Stimulated activated CD8-positive, alpha-beta memory T cell treated with anti-CD3 and anti-CD28 coated beads, Interleukin-4, amount 100 ng/mL, for 24 hours (primary cell): ENCODE results near the gene NRIP2.

Experiments used
- DNase-seq: peaks from one replicate; pipeline ENCODE4 v3.0.0-alpha.2; 2020; ENCODE audit warnings: low read depth

The NRIP2 gene

GRCh38 chr12:2844786-2845185, 10.0 kb upstream of the NRIP2 start:
- DNase-seq = no peak

DNA sequence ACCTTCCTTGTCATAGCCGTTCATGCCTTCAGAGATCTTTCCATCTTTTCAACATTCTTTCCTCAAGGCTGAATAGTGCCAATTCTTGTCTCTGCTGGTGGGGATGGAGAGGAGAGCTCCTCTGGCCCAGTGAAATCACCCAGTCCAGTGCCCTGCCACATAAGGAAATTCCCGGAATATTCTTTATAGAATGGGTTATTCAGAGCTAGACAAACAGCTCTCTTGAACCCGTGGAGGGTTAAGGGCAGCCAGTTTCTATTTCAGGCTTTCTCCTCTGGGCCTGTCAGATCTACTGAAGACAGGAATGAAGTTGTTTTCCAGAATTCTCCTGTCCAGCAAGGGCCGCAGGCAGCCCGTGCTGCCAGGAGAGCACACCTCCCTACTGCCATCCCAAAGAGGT, 8.1 kb upstream of the NRIP2 start:
- DNase-seq = no peak

DNA sequence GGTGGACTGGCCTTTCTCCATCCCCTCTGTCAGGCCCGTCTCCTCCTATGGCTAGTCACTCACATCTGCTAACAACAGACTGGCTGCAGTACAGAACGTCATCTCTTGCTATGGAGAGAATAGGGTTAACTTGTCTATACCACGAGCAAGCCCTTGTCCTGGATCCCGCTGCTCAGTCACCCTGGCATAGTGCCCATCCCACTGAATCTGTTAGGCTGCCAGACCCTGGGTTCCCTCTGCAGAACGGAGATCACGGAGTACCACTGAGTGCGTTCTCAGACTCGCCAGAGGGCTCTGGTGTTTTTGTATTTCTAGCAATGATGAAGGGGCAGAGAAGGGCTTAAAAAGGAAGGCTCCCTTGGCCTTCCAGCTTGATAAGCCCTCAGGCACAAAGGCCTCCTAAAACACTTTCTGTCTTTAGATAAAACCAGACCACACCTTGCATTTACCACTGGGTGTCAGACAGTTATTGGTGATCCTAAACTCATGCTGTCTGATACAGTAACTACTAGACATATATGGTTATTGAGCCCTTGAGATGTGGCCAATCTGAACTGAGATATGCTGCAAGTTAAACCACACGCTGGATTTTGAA, 6.3 kb upstream of the NRIP2 start:
- DNase-seq = no peak

DNA sequence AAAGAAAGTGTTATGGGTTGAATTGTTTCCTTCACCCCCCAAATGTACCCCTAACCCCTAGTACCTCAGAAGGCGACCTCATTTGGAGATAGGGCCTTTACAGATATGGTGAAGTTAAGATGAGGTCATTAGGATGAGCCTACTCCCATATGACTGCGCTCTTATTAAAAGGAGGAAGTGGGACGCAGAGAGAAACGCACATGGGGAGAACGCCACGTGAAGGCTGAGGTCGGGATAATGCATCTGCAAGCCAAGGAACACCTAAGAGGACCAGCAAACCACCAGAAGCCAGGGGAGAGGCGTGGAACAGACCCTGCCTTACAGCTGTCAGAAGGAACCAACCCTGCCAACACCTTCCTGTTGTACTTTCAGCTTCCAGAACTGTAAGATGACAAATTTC, 1.7 kb upstream of the NRIP2 start:
- no peak for DNase-seq

DNA sequence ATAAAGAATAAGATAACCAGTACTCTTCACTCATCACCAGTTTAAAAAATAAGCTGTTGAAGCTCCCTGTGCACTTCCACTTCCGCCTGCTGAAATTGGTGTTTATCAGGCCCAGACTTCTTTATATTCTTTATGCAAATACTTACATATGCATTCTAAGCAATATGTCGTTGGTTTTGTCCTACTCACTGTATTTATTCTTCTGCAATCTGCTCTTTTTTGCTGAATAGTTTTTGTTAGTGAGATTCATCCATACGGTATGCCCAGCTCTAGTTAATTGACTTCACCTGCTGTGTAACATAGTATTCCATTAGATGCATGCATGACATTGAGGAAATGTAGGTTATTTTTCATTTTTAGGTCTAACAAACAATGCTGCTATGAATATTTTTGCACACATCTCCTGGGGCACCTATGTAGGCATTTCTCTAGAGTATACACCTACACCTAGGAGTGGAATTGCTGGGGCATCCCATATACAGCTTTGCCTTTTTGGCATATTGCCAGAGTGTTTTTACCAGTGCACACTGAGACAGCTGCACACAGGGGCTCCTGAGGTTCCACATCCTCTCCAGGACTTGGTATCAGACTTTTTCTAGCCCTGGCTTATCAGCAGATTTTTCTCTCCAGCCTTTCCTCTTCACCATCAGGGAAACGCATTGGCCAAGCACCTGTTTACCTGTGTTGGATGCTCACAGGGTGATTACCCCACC, 1.0 kb upstream of the NRIP2 start:
- DNase-seq = no peak

- no peak for DNase-seq
Measured at GRCh38 chr12:2833810-2834209, 1.0 kb downstream of the NRIP2 start.

GRCh38 chr12:2833327-2833726, 1.5 kb downstream of the NRIP2 start:
- DNase-seq = no peak

- DNase-seq = no peak
Measured at GRCh38 chr12:2832550-2833127, 2.2 kb downstream of the NRIP2 start.

DNA sequence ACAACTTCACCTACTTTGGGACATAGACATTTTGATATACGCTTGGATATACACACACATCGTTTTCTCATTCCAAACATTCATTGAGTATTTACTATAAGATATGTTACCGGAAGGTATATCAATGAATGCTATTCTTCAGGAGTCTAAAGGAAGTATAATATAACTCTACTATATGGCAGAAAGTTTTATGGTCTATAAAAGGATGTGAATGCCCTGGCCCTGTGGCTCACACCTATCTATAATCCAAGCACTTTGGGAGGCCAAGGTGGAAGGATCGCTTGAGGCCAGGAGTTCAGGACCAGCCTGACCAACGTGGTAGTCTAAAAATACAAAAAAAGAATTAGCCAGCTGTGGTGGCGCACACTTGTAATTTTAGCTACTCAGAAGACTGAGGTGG, 5.6 kb downstream of the NRIP2 start:
- no peak for DNase-seq

DNA sequence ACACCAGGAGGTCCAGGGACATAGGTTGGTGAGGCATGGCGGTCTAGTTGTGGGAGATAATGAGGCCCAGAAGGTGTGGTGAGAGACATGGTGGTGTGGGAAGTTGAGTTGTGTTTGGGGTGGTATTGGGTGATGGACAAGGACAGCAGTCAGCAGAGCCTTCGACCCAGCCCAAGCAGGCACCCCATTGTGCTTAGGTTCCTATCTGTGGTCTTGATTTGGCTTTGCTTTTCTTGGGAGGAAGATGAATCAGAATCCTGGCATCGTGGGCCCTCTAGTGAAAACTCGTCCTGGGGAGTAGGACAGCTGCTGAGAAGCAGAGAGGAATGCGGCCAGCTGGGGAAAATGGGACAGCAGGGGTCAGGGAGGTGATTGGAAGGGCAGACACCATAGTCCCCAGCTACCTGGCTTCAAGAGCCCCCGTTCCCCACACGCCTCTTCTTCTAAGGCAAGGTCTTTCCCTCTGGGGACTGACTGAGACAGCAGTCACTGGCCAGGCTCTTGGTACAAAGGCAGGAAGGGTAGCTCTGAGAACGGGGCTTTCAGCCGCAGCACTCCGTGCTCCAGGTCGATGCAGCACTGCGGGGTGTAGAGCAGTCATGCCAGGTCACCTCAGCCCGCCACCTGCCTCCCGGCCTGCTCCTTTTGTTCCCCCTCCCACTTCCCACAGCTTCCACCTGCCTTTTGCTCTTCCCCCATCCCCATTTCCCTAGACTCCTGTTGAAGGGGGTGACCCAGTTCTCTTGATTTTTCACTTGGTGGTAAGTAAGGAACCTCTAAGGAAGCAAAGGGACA, 7.9 kb downstream of the NRIP2 start:
- no peak for DNase-seq

GRCh38 chr12:2826036-2826435, 8.8 kb downstream of the NRIP2 start:
- DNase-seq = no peak

DNA sequence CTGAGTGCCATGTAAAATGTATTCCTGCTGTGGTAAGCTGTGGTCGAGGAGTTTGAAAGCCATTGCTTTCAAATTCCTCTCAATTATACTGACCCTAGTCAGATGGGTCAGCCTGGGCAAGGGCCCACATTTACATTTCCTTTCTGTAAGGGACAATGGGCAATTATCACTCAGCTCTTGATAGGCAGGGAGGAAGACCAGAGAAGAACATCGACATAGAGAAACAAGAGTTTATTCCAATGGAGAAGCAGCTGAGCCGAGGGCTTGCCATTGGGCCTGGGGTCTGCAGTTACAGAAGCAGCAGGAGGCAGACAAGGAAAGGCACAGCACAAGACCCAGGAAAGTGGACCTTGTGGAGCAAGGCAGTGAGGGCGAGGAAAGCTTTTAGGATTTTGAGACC, 9.7 kb downstream of the NRIP2 start:
- no peak for DNase-seq

- no peak for DNase-seq
Measured at GRCh38 chr12:2824541-2824940, 10.3 kb downstream of the NRIP2 start.

DNA sequence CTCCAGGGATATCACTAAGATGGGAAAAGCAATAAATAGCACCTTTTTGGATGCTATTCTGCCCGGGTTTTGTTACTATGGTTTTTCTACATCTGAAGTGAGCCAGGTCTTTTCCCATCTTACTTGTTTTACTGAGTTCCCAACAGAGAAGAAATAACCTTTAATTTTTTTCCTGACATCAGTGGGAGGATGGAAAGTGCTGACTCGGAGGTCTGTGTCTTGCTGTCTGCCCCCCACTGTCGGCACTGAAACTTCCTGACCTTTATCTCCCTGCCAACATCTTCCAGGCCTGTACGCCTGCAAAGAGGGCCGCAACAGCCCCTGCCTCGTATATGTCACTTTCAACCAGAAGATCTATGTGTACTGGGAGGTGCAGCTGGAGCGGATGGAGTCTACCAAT, 11.4 kb downstream of the NRIP2 start:
- no peak for DNase-seq

DNA sequence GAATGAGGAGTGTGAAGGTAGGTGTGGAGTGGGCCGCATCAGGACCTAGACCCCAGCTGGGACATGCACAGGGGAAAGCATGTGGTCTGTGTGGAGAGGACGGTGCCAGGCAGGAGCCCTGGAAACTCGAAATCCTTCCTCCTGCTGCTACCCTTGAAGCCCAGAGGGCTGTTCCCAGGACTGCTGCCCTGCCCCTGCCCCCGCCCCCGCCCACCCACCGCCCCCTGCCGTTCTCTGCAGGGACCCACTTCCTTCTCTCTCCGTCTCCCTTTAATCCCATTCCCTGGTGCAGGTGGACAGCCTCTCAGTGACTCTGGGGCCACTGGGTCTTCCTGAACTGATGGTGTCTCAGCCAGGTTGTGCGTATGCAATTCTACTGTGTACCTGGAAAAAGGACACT, 14.4 kb downstream of the NRIP2 start:
- DNase-seq = no peak

- DNase-seq = no peak
Measured at GRCh38 chr12:2819810-2820209, 15.0 kb downstream of the NRIP2 start.

GRCh38 chr12:2813214-2814185, 21.3 kb downstream of the NRIP2 start:
- peak; percentile 28 for DNase-seq

GRCh38 chr12:2812290-2813213, 22.3 kb downstream of the NRIP2 start, which contains the start of gene ITFG2:
Gene ITFG2 (plus strand): TSS chr12:2812668. CDS start chr12:2812761, 93 bp downstream.
- DNase-seq = peak; percentile 94

DNA sequence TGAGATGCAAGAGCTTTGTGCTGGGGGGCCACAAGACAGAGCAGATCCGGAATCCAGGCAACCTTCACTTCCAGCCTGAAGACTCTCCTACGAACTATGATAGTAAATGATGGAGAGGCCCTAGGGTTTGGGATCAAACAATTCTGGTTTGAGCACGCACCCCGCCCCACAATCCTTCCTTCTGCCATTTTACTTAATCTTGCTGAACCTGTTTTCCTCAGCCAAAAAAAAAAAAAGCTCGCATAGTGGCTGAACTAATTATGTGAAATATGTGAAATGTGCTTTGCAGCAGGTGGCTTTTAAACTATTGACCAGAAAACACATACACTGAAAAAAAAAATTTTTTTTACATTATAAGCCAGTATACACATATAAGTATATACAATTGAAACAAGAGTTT, 23.0 kb downstream of the NRIP2 start:
- no peak for DNase-seq

DNA sequence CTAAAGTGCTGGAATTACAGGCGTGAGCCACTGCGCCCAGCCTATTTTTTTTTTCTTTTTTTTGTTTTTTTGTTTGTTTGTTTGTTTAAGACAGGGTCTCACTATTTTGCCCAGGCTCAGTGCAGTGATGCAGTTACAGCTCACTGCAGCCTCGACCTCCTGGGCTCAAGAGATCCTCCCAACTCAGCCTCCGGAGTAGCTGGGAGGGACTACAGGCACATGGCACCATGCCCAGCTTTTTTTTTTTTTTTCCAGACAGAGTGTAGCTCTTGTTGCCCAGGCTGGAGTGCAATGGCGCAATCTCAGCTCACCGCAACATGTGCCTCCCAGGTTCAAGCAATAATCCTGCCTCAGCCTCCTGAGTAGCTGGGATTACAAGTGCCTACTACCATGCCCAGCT, 28.1 kb downstream of the NRIP2 start:
- DNase-seq = no peak

DNA sequence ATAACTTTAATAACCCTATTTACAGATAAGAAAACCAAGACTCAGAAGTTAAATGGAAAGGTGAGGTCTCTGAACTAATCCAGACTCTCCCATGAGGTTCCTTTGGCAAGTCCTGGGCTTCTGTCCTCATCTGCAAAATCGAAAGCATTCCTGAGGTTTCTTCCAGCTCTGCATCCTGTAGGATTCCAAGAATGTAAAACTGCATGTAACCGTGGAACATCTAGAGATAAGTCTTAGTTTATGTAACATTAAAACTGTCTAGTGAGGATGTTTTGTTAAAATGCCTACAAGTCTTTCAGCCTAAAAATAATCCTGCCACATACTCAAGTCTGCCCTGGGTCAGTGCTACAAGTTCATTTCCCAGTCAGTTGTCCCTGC, 29.7 kb downstream of the NRIP2 start:
- no peak for DNase-seq
